ENCODE data around the gene RAB20. TPM values are rescaled to one million over a fixed set of nuclear protein-coding genes. Genes with fewer than 3 reads are reported as not detected.

The RAB20 gene
- total RNA-seq, 6 experiments from 2014 or later: 12.5 to 47.2 (median 36.3) TPM

- H3K4me1 ChIP-seq: peaks cover 2 to 63% (median 33%) of the 10 kb centered on the region in 4 donors
- no peaks in the 10 kb centered on the region for H3K9me3 ChIP-seq
- peak in 3 of 4 donors; percentile 1 to 8 (median 5) for ATAC-seq
- no peak overlapping the region for H3K4me3 ChIP-seq
- peak in 1 of 3 donors; percentile 60 for DNase-seq
- WGBS (ENCODE audit: insufficient coverage, low coverage, low lambda C conversion rate, missing lambda C conversion rate): 26% methylated on average over 5 of the region's 7 CpGs
- intact Hi-C loops (cut with DNase I): no loop called here
- peak overlapping the region; percentile 71 to 85 (median 79) for H3K27ac ChIP-seq
- peaks cover 0 to 9% (median 0%) of the 10 kb centered on the region in 4 donors for H3K36me3 ChIP-seq
- no peak for TF ChIP-seq CTCF (IDR thresholded peaks at IDR 0.05)
- TF ChIP-seq POLR2A (IDR thresholded peaks at IDR 0.05): no peak
- H3K27me3 ChIP-seq: no peaks in the 10 kb centered on the region
Measured at GRCh38 chr13:110521946-110522345, 39.6 kb downstream of the RAB20 start.

- 34% methylated on average over 5 of the region's 10 CpGs for WGBS (ENCODE audit: insufficient coverage, low coverage, low lambda C conversion rate, missing lambda C conversion rate)
- Histone ChIP-seq H3K36me3 (peaks cover 0 to 9% (median 0%) of the 10 kb centered on the region in 4 donors), H3K27me3 (no peaks in the 10 kb centered on the region), H3K27ac (peak overlapping the region; percentile 71 to 85 (median 79)), H3K9me3 (no peaks in the 10 kb centered on the region), H3K4me3 (no peak overlapping the region), H3K4me1 (peaks cover 2 to 56% (median 30%) of the 10 kb centered on the region in 4 donors)
- intact Hi-C loops (cut with DNase I): no loop called here
- DNase-seq (no peak), ATAC-seq (no peak)
- no peak for TF ChIP-seq POLR2A (IDR thresholded peaks at IDR 0.05)
- no peak for TF ChIP-seq CTCF (IDR thresholded peaks at IDR 0.05)
Measured at GRCh38 chr13:110521296-110521680, 40.2 kb downstream of the RAB20 start.

GRCh38 chr13:110520431-110521295, 40.9 kb downstream of the RAB20 start:
- TF ChIP-seq POLR2A (IDR thresholded peaks at IDR 0.05): peak; percentile 58
- TF ChIP-seq CTCF (IDR thresholded peaks at IDR 0.05): no peak
- H3K27ac ChIP-seq: peak overlapping the region; percentile 71 to 85 (median 79)
- peaks cover 2 to 50% (median 26%) of the 10 kb centered on the region in 4 donors for H3K4me1 ChIP-seq
- no peak overlapping the region for H3K4me3 ChIP-seq
- DNase-seq (peak; percentile 87 to 90 (median 90)), ATAC-seq (peak; percentile 64 to 80 (median 70))
- 14% methylated on average over 11 of the region's 16 CpGs for WGBS (ENCODE audit: insufficient coverage, low coverage, low lambda C conversion rate, missing lambda C conversion rate)
- H3K9me3 ChIP-seq: no peaks in the 10 kb centered on the region
- no peaks in the 10 kb centered on the region for H3K27me3 ChIP-seq
- intact Hi-C loops (cut with DNase I): no loop called here
- H3K36me3 ChIP-seq: peaks cover 0 to 9% (median 0%) of the 10 kb centered on the region in 4 donors

GRCh38 chr13:110519506-110519905, 42.0 kb downstream of the RAB20 start:
- no CpG with 5 or more reads among the region's 7 CpGs for WGBS (ENCODE audit: insufficient coverage, low coverage, low lambda C conversion rate, missing lambda C conversion rate)
- Histone ChIP-seq H3K4me1 (peaks cover 2 to 39% (median 22%) of the 10 kb centered on the region in 4 donors), H3K9me3 (no peaks in the 10 kb centered on the region), H3K27me3 (no peaks in the 10 kb centered on the region), H3K27ac (no peak overlapping the region), H3K4me3 (no peak overlapping the region), H3K36me3 (peaks cover 0 to 9% (median 0%) of the 10 kb centered on the region in 4 donors)
- ATAC-seq (no peak), DNase-seq (peak in 1 of 3 donors; percentile 52)
- intact Hi-C loops (cut with DNase I): no loop called here
- no peak for TF ChIP-seq CTCF (IDR thresholded peaks at IDR 0.05)
- no peak for TF ChIP-seq POLR2A (IDR thresholded peaks at IDR 0.05)
